PFSK-1 (cell line): ENCODE measurements around the gene DNAH17.

Experiments
- FOXP2 ChIP-seq: optimal IDR thresholded peaks from 2 replicates; pipeline ENCODE3; 2011; ENCODE audit warnings: borderline replicate concordance, control low read depth, inconsistent platforms; ENCODE audit not compliant: insufficient read depth; ENCODE audit errors: extremely low read length, extremely low read depth
- POLR2AphosphoS5 ChIP-seq: IDR thresholded peaks from 2 replicates; pipeline ENCODE4 v1.6.1; 2012; ENCODE audit warnings: low read depth, mild to moderate bottlenecking, control low read depth, low read length, moderate library complexity
- SIN3A ChIP-seq: IDR thresholded peaks from 2 replicates; pipeline ENCODE4 v1.6.1; 2012; ENCODE audit warnings: mild to moderate bottlenecking, low read length, moderate library complexity, borderline replicate concordance; ENCODE audit not compliant: insufficient read depth
- TAF1 ChIP-seq: IDR thresholded peaks from 2 replicates; pipeline ENCODE4 v1.6.1; 2012; ENCODE audit warnings: low read length, control low read depth, borderline replicate concordance; ENCODE audit not compliant: insufficient read depth
- TF ChIP-seq, protein P1 (sequence below), 2 experiments: IDR thresholded peaks; 2 replicates each; pipeline versions ENCODE4 v1.6.1 to v1.8.0; 2011 to 2012; ENCODE audit warnings: low read depth in 2 of 2, low read length in 2 of 2, control low read depth in 1 of 2, inconsistent platforms in 1 of 2, mild to moderate bottlenecking in 1 of 2, moderate library complexity in 1 of 2; ENCODE audit not compliant: insufficient read depth in 1 of 2

DNAH17 gene

DNA sequence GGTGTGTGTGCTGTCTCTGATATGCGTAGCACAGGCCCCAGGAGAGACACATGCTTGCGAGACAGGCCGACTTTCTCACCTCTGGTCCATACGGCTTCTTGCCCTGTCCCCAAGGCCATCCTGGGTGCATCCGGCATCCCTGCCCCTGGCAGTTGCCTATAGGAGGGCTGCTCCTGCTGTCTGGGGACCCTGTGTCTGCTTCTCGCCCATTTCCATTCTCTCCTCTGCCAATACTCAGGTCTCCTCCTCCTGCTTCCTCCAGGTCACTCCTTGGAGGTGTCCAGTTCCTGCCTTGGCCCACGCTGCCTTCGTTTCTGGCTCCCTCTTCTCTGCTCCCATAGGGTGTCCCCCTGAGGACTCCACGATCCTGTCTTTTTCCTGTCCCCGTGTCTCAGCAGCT lies 89.0 kb downstream of the DNAH17 start:
- TF ChIP-seq POLR2AphosphoS5: no peak
- TF ChIP-seq FOXP2: no peak
- TF ChIP-seq SIN3A: no peak
- no peak for TF ChIP-seq TAF1
- TF ChIP-seq, protein P1, sequence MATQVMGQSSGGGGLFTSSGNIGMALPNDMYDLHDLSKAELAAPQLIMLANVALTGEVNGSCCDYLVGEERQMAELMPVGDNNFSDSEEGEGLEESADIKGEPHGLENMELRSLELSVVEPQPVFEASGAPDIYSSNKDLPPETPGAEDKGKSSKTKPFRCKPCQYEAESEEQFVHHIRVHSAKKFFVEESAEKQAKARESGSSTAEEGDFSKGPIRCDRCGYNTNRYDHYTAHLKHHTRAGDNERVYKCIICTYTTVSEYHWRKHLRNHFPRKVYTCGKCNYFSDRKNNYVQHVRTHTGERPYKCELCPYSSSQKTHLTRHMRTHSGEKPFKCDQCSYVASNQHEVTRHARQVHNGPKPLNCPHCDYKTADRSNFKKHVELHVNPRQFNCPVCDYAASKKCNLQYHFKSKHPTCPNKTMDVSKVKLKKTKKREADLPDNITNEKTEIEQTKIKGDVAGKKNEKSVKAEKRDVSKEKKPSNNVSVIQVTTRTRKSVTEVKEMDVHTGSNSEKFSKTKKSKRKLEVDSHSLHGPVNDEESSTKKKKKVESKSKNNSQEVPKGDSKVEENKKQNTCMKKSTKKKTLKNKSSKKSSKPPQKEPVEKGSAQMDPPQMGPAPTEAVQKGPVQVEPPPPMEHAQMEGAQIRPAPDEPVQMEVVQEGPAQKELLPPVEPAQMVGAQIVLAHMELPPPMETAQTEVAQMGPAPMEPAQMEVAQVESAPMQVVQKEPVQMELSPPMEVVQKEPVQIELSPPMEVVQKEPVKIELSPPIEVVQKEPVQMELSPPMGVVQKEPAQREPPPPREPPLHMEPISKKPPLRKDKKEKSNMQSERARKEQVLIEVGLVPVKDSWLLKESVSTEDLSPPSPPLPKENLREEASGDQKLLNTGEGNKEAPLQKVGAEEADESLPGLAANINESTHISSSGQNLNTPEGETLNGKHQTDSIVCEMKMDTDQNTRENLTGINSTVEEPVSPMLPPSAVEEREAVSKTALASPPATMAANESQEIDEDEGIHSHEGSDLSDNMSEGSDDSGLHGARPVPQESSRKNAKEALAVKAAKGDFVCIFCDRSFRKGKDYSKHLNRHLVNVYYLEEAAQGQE (IDR thresholded peaks at IDR 0.05; ENCODE audit: insufficient read depth in 1 of 2, low read depth in 2 of 2, low read length in 2 of 2): no peak

DNA sequence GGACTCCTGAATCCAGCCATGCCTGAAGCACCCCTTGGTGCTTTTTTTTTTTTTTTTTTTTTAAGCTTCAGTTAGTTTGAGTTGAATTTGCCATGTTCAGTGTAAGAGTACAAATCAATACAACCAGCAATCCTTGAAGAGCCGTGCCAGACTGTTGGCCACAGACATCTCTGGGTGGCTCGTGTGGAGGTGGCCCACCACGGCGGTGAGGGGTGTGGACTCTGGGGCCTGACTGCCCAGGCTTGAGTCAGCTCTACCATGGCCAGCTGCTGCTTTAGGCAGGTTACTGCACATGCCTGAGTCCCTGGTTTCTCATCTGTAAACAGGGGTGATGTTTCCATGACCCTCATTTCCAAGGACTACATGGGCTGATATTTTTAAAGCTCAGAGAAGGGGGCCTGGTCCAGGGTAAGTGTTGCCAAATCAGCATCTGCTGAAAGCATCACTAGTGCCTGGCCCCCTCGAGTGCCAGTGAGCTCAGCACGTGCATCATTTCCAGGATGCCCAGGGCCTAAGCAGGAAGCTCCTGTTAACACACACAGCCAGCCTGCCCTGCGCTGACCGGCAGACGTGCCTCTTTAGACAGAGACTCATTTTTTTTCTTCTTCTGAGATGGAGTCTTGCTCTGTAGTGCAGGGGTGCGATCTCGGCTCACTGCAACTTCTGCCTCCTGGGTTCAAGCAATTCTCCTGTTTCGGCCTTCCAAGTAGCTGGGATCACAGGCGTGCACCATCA lies 90.1 kb downstream of the DNAH17 start:
- TF ChIP-seq FOXP2 (no peak), POLR2AphosphoS5 (no peak), SIN3A (no peak), TAF1 (no peak)
- TF ChIP-seq, protein P1 (IDR thresholded peaks at IDR 0.05; ENCODE audit: insufficient read depth in 1 of 2, low read depth in 2 of 2, low read length in 2 of 2): no peak

DNA sequence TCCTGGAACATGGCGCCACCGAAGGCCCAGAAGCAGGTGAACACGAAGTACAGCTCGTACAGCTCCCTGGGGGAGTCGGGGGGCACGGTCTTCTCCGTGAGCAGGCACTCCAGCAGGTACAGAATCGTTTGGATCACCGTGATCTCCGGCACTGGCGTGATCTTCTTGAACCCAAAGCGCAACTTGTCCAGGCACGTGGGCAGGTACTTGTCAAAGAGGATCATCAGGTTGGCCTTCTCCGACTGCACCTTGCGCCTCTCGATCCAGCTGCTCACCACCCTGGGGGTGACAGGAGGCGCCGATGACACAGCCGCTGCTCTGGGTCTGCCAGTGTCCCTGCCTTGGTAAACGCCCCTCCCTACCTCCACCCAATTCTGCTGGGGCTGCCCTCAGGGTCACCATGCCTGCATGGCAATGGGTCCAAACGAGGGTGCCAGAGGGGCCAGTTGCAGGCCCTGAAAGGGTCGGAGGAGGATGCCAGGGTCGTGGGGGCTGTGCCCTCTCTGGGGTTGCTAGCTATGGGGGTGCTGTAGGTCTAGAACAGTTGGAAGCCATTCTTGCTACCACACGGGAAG lies 90.9 kb downstream of the DNAH17 start:
- TF ChIP-seq POLR2AphosphoS5 (no peak), FOXP2 (no peak), TAF1 (no peak), SIN3A (no peak)
- TF ChIP-seq, protein P1 (IDR thresholded peaks at IDR 0.05; ENCODE audit: insufficient read depth in 1 of 2, low read depth in 2 of 2, low read length in 2 of 2): no peak

DNA sequence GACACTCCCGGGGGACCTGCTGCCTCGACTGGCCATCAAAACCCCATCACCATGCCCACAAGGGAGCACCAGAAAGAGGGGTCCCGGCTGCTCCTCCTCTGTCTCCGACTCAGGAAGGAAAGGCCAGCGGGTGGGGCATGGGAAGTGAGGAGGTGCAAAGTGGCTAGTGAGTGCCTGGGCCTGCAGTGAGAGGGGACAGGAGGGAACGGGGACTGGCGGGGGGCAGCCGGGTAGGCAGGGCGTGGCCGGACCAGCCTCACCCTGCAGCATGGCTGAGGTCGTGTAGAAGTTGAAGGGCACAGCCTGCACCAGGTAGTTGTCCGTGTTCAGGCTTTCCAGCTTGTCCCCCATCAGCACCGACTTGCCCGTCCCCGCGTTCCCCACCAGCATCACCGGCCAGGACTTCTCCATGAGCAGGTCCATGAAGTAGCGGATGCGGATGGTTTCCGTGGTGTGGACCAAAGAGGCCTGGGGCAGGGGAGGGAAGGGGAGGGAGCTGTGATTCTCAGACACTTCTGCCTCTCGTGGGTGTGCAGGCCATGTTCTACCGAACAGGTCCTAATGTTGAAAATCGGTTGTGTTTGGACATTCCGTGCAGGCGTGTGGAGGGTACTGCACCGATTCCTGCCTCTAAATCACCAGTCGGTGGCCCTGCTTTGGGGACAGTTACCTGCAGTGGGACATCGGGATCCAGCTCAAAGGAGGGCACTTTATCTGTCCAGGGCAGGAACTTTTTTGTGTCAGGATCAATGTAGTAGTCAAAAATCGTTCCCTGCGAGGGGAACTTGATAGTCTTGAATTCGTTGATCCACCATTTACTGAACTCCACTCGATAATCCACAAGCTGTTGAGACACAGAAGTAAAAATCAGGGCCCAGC lies 91.7 kb downstream of the DNAH17 start:
- TF ChIP-seq POLR2AphosphoS5: no peak
- TF ChIP-seq TAF1: no peak
- no peak for TF ChIP-seq FOXP2
- TF ChIP-seq, protein P1 (IDR thresholded peaks at IDR 0.05; ENCODE audit: insufficient read depth in 1 of 2, low read depth in 2 of 2, low read length in 2 of 2): no peak
- TF ChIP-seq SIN3A: no peak
